CD4-positive, alpha-beta T cell (primary cell): ENCODE results near the gene MAP1LC3B2. TPM values are rescaled to one million over a fixed set of nuclear protein-coding genes. Genes with fewer than 3 reads are reported as not detected.

ENCODE experiments used
- ATAC-seq: fragments of 200-7000 bp; cut with Tn5 transposase; one replicate; pipeline ENCODE4 v1.10.0; 2022; ENCODE audit warnings: mild to moderate bottlenecking; ENCODE audit not compliant: poor library complexity
- CTCF ChIA-PET: fragments of 350-600 bp; sonication (Branson Sonifier 250); formaldehyde crosslinking; loops from one replicate; lab custom pipeline; 2021; ENCODE audit warnings: antibody characterized with exemption, inconsistent platforms; lab: Charles Lee
- POLR2A ChIA-PET: fragments of 350-600 bp; sonication (Branson Sonifier 250); formaldehyde crosslinking; loops from one replicate; lab custom pipeline; 2021; ENCODE audit warnings: antibody characterized with exemption, inconsistent platforms; lab: Charles Lee
- DNase-seq, 14 experiments: peaks; one replicate each; pipeline ENCODE4 v3.0.0-alpha.2; 2013 to 2020; ENCODE audit warnings: mixed read lengths in 2 of 14
- H3K27ac ChIP-seq, 2 donors: one replicate each; pipeline versions ENCODE4 v1.5.1 to v1.7.0; 2013; ENCODE audit warnings: low read length in 2 of 2, low read depth in 1 of 2, mild to moderate bottlenecking in 1 of 2
- H3K27me3 ChIP-seq, 2 experiments: 1 replicate in 1 of 2; 2 replicates in 1 of 2; pipeline versions ENCODE4 v1.6.1 to v1.7.0; 2013; ENCODE audit warnings: low read length in 2 of 2, control low read depth in 1 of 2, mild to moderate bottlenecking in 1 of 2, moderate library complexity in 1 of 2; ENCODE audit not compliant: insufficient read depth in 2 of 2, control insufficient read depth in 1 of 2
- H3K36me3 ChIP-seq: one replicate; pipeline ENCODE4 v1.6.1; 2013; ENCODE audit warnings: low read length, control low read depth; ENCODE audit not compliant: insufficient read depth
- H3K4me1 ChIP-seq: one replicate; pipeline ENCODE4 v1.6.1; 2013; ENCODE audit warnings: low read length, control low read depth; ENCODE audit not compliant: insufficient read depth
- H3K4me3 ChIP-seq: one replicate; pipeline ENCODE4 v1.5.1; 2013; ENCODE audit warnings: mild to moderate bottlenecking, low read length, moderate library complexity
- H3K9me3 ChIP-seq, 2 experiments: 1 replicate in 1 of 2; 2 replicates in 1 of 2; pipeline versions ENCODE4 v1.6.1 to v1.7.0; 2013; ENCODE audit warnings: low read length in 2 of 2, mild to moderate bottlenecking in 2 of 2, control low read depth in 1 of 2, moderate library complexity in 1 of 2; ENCODE audit not compliant: control insufficient read depth in 1 of 2, insufficient read depth in 1 of 2
- H3K27ac Mint-ChIP-seq: one replicate; pipeline ENCODE4 v1.8.0; 2020; ENCODE audit warnings: mixed read lengths
- H3K27me3 Mint-ChIP-seq: one replicate; pipeline ENCODE4 v1.8.0; 2021; ENCODE audit warnings: mixed read lengths
- H3K36me3 Mint-ChIP-seq: one replicate; pipeline ENCODE4 v1.8.0; 2021; ENCODE audit warnings: low read depth, mixed read lengths
- H3K4me1 Mint-ChIP-seq: one replicate; pipeline ENCODE4 v1.8.0; 2021; ENCODE audit warnings: low read depth, mixed read lengths
- H3K4me3 Mint-ChIP-seq: one replicate; pipeline ENCODE4 v1.8.0; 2020; ENCODE audit warnings: mild to moderate bottlenecking, mixed read lengths
- H3K9me3 Mint-ChIP-seq: one replicate; pipeline ENCODE4 v1.8.0; 2020; ENCODE audit warnings: mixed read lengths
- CTCF ChIP-seq: fragments of 200-600 bp; IDR thresholded peaks from one replicate; pipeline ENCODE4 v1.8.0; 2022; ENCODE audit warnings: antibody characterized with exemption, mild to moderate bottlenecking
- intact Hi-C, 2 experiments: fragments of 100-400 bp; cut with DNase I in 1 of 2; cut with micrococcal nuclease in 1 of 2; formaldehyde crosslinking; loops; one replicate each; pipeline versions ENCODE4 v1.15.1 to v1.9.0; 2023 to 2025; cut with DNase I, micrococcal nuclease
- total RNA-seq, 174 experiments: library from RNA in 2 of 174; stranded (reverse) in 2 of 174; gene quantifications; one replicate each; pipeline ENCODE4 v1.2.3 and lab custom pipeline; 2021 to 2026

The MAP1LC3B2 gene
- total RNA-seq, 2 experiments from 2014 or later: 1.5 to 2.1 TPM

GRCh38 chr12:116619246-116619645 lies 60.1 kb downstream of the MAP1LC3B2 start:
- no peaks in the 10 kb centered on the region for H3K4me1 ChIP-seq
- ATAC-seq (no peak), DNase-seq (no peak)
- H3K27me3 Mint-ChIP-seq: no peaks in the 10 kb centered on the region
- no peaks in the 10 kb centered on the region for H3K36me3 ChIP-seq
- H3K27me3 ChIP-seq: no peaks in the 10 kb centered on the region
- no peak overlapping the region for H3K27ac Mint-ChIP-seq
- H3K27ac ChIP-seq: no peak overlapping the region
- no peak for TF ChIP-seq CTCF
- no peaks in the 10 kb centered on the region for H3K4me1 Mint-ChIP-seq
- H3K4me3 Mint-ChIP-seq: no peak overlapping the region
- no peak overlapping the region for H3K4me3 ChIP-seq
- ChIA-PET CTCF (no interaction called here), POLR2A (no interaction called here)
- peaks cover 3% of the 10 kb centered on the region for H3K9me3 Mint-ChIP-seq
- H3K36me3 Mint-ChIP-seq: no peaks in the 10 kb centered on the region
- intact Hi-C loops: no loop called here
- H3K9me3 ChIP-seq: peaks cover 11 to 16% of the 10 kb centered on the region in 2 experiments

GRCh38 chr12:116620124-116620491 lies 60.9 kb downstream of the MAP1LC3B2 start:
- Histone ChIP-seq H3K9me3 (peaks cover 11 to 16% of the 10 kb centered on the region in 2 experiments), H3K27me3 (no peaks in the 10 kb centered on the region), H3K36me3 (no peaks in the 10 kb centered on the region), H3K4me1 (no peaks in the 10 kb centered on the region), H3K27ac (no peak overlapping the region), H3K4me3 (no peak overlapping the region)
- Mint-ChIP-seq H3K27ac (no peak overlapping the region), H3K27me3 (no peaks in the 10 kb centered on the region), H3K4me3 (no peak overlapping the region), H3K36me3 (no peaks in the 10 kb centered on the region), H3K9me3 (peaks cover 3% of the 10 kb centered on the region), H3K4me1 (no peaks in the 10 kb centered on the region)
- POLR2A ChIA-PET: no interaction called here
- intact Hi-C loops: no loop called here
- CTCF ChIA-PET: no interaction called here
- TF ChIP-seq CTCF: no peak
- ATAC-seq: no peak
- DNase-seq: no peak

GRCh38 chr12:116620492-116621191 lies 61.5 kb downstream of the MAP1LC3B2 start:
- Histone ChIP-seq H3K27me3 (no peaks in the 10 kb centered on the region), H3K4me3 (no peak overlapping the region), H3K36me3 (no peaks in the 10 kb centered on the region), H3K4me1 (no peaks in the 10 kb centered on the region), H3K27ac (no peak overlapping the region), H3K9me3 (peaks cover 11 to 16% of the 10 kb centered on the region in 2 experiments)
- DNase-seq (no peak), ATAC-seq (no peak)
- H3K36me3 Mint-ChIP-seq: no peaks in the 10 kb centered on the region
- H3K4me3 Mint-ChIP-seq: no peak overlapping the region
- no peaks in the 10 kb centered on the region for H3K27me3 Mint-ChIP-seq
- POLR2A ChIA-PET: no interaction called here
- intact Hi-C loops: no loop called here
- H3K27ac Mint-ChIP-seq: no peak overlapping the region
- no peaks in the 10 kb centered on the region for H3K4me1 Mint-ChIP-seq
- H3K9me3 Mint-ChIP-seq: peaks cover 3% of the 10 kb centered on the region
- CTCF ChIA-PET: no interaction called here
- TF ChIP-seq CTCF: no peak
